ENCODE measurements around the gene DBN1.

The DBN1 gene

DNA sequence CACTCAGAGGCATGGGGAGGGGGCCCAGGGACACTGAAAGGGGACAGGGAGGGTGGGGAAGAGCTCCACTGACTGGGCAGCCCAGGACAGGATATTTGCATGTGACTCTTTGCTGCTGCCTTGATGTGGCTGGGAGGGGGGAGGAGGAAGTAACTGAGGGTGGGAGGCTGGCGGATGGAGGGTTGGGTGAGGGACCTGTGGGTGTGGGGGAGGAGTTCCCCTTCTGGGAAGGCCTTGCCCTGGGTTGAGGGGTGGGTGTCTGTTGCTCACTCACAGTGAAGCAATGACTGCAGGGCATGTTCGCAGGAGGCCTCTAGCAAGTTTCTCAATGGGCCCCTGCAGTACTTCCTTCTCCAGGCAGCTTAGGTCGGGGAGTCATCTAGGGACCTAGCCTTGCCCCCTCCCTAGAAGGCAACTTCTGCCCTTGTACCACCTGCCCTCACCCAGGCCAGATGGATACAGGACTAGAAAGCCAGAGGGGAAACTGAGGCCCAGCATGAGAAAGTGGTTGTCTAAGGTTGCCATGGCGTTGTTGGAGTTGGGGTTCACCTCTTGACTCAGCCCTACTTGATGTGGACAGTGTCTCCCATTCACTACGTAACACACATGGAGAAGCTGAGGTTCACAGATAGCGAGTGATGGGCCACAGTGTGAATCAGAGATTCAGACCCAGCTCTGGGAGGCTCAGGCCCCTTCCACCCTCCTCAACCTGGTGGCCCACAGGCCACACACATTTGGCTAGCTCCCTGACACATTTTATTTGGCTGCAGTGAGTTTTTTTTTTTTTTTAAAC lies 44.0 kb downstream of the DBN1 start:
- Histone ChIP-seq H3K27me3 (ENCODE audit: insufficient read depth, poor library complexity, severe bottlenecking) (no peaks in the 10 kb centered on the region), H3K4me3 (ENCODE audit: severe bottlenecking) (no peak overlapping the region), H3K4me1 (ENCODE audit: insufficient read depth, poor library complexity, severe bottlenecking) (peaks cover 3% of the 10 kb centered on the region), H3K9me3 (ENCODE audit: severe bottlenecking) (no peaks in the 10 kb centered on the region), H3K27ac (ENCODE audit: poor library complexity, severe bottlenecking) (no peak overlapping the region), H3K36me3 (ENCODE audit: low read depth) (peaks cover 40% of the 10 kb centered on the region)
- ATAC-seq (ENCODE audit: low read depth), result no peak
- TF ChIP-seq, protein P1, sequence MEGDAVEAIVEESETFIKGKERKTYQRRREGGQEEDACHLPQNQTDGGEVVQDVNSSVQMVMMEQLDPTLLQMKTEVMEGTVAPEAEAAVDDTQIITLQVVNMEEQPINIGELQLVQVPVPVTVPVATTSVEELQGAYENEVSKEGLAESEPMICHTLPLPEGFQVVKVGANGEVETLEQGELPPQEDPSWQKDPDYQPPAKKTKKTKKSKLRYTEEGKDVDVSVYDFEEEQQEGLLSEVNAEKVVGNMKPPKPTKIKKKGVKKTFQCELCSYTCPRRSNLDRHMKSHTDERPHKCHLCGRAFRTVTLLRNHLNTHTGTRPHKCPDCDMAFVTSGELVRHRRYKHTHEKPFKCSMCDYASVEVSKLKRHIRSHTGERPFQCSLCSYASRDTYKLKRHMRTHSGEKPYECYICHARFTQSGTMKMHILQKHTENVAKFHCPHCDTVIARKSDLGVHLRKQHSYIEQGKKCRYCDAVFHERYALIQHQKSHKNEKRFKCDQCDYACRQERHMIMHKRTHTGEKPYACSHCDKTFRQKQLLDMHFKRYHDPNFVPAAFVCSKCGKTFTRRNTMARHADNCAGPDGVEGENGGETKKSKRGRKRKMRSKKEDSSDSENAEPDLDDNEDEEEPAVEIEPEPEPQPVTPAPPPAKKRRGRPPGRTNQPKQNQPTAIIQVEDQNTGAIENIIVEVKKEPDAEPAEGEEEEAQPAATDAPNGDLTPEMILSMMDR (IDR thresholded peaks at IDR 0.05; ENCODE audit: poor library complexity, severe bottlenecking), result no peak
- no peak for DNase-seq (ENCODE audit: low spot score)

GRCh38 chr5:177428574-177429217 lies 44.7 kb downstream of the DBN1 start:
- Histone ChIP-seq H3K4me3 (ENCODE audit: severe bottlenecking) (no peak overlapping the region), H3K4me1 (ENCODE audit: insufficient read depth, poor library complexity, severe bottlenecking) (peaks cover 3% of the 10 kb centered on the region), H3K27me3 (ENCODE audit: insufficient read depth, poor library complexity, severe bottlenecking) (no peaks in the 10 kb centered on the region), H3K9me3 (ENCODE audit: severe bottlenecking) (no peaks in the 10 kb centered on the region), H3K36me3 (ENCODE audit: low read depth) (peaks cover 32% of the 10 kb centered on the region), H3K27ac (ENCODE audit: poor library complexity, severe bottlenecking) (no peak overlapping the region)
- TF ChIP-seq, protein P1 (IDR thresholded peaks at IDR 0.05; ENCODE audit: poor library complexity, severe bottlenecking), result no peak
- ATAC-seq (ENCODE audit: low read depth), result no peak
- DNase-seq (ENCODE audit: low spot score), result no peak

DNA sequence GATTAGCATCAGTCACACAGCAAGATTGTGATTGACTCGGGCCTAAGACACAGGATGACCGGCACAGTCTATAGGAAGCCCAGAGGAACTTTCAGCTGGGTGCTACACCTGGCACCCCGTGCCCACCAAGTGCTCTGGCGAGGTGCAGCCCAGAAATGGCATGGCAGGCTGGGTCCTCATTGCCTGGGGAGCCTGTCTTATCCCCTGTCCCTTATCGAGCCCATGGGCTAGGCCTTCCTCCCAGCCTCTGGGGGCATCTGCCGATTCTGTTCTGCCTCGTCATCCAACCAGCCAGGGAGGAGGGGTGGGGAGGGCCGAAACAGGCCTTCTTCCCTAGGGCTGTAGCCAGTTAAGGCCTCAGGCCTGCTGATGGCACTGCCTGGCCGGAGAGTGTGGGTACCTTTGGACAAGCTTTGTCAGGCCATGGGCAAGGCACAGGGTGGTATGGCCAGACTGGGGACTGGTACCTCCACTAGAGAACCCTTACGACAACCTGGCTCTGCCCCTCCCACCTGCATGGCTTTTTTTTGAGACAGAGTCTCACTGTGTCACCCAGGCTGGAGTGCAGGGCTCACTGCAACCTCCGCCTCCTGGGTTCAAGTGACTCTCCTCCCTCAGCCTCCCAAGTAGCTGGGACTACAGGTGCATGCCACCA lies 45.4 kb downstream of the DBN1 start:
- Histone ChIP-seq H3K27ac (ENCODE audit: poor library complexity, severe bottlenecking) (peak overlapping the region; percentile 52), H3K4me3 (ENCODE audit: severe bottlenecking) (no peak overlapping the region), H3K9me3 (ENCODE audit: severe bottlenecking) (no peaks in the 10 kb centered on the region), H3K4me1 (ENCODE audit: insufficient read depth, poor library complexity, severe bottlenecking) (peaks cover 3% of the 10 kb centered on the region), H3K27me3 (ENCODE audit: insufficient read depth, poor library complexity, severe bottlenecking) (no peaks in the 10 kb centered on the region), H3K36me3 (ENCODE audit: low read depth) (peaks cover 27% of the 10 kb centered on the region)
- no peak for ATAC-seq (ENCODE audit: low read depth)
- TF ChIP-seq, protein P1 (IDR thresholded peaks at IDR 0.05; ENCODE audit: poor library complexity, severe bottlenecking), result no peak
- DNase-seq (ENCODE audit: low spot score), result no peak

DNA sequence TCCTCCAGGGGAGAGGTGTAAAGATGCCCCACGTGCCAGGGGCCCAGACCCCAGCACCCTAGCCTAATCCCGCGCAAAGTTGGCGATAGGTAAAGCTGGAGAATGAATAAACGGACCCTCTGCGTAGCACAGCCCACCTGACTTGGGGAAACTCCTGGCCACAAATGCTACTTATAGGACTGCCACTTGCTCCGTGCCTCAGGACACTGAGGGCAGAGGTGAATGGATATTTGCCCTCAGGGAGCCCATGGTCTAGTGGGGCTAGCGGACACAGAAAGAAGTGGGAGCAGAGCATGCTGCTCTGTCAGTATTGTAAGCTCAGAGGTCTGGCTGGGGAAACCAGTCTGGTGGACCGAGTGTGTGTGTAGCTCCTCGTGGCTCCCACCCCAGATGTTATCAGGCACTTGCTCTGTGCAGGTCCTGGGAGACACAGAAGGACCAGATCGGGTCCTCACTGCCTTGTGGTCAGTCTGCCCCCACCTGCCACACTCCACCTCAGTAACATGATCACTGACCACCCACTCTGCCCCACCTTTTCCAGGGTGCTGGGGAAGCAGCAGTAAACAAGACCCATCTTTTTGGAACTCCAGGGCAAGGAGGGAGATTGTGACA lies 46.1 kb downstream of the DBN1 start:
- TF ChIP-seq, protein P1 (IDR thresholded peaks at IDR 0.05; ENCODE audit: poor library complexity, severe bottlenecking), result no peak
- DNase-seq (ENCODE audit: low spot score), result no peak
- no peaks in the 10 kb centered on the region for H3K27me3 ChIP-seq (ENCODE audit: insufficient read depth, poor library complexity, severe bottlenecking)
- H3K9me3 ChIP-seq (ENCODE audit: severe bottlenecking), result no peaks in the 10 kb centered on the region
- H3K27ac ChIP-seq (ENCODE audit: poor library complexity, severe bottlenecking), result peak overlapping the region; percentile 52
- peaks cover 3% of the 10 kb centered on the region for H3K4me1 ChIP-seq (ENCODE audit: insufficient read depth, poor library complexity, severe bottlenecking)
- no peak for ATAC-seq (ENCODE audit: low read depth)
- peaks cover 20% of the 10 kb centered on the region for H3K36me3 ChIP-seq (ENCODE audit: low read depth)
- peak overlapping the region; percentile 81 for H3K4me3 ChIP-seq (ENCODE audit: severe bottlenecking)

Measured in RWPE2 (cell line).